A673 (cell line): ENCODE measurements around the gene PHACTR3. TPM values are rescaled to one million over a fixed set of nuclear protein-coding genes. Genes with fewer than 3 reads are reported as not detected.

Experiments used
- BruUV-seq: library from RNA; stranded (reverse); fragments of 400-500 nt; replicated peaks from 2 replicates; lab custom pipeline; 2021; lab: Mats Ljungman, UMichigan
- CTCF ChIA-PET: fragments of 300-600 bp; sonication (Branson Sonifier 250); formaldehyde crosslinking; loops from one replicate; lab custom pipeline; 2022; ENCODE audit warnings: antibody characterized with exemption; lab: Charles Lee
- POLR2A ChIA-PET: fragments of 300-600 bp; sonication (Branson Sonifier 250); formaldehyde crosslinking; loops from one replicate; lab custom pipeline; 2022; ENCODE audit warnings: antibody characterized with exemption; ENCODE audit not compliant: low non-redundant PET; lab: Charles Lee
- DNase-seq: peaks from one replicate; pipeline ENCODE4 v3.0.0-alpha.2; 2015; ENCODE audit warnings: low spot score
- H3K27ac ChIP-seq: fragments of 200-600 bp; sonication (generic); 2 replicates; pipeline ENCODE4 v1.5.1; 2016; ENCODE audit warnings: mixed run types, low read depth, mild to moderate bottlenecking, mixed read lengths, antibody characterized with exemption, low read length; ENCODE audit not compliant: poor library complexity, severe bottlenecking
- H3K27me3 ChIP-seq: fragments of 200-600 bp; sonication (generic); replicated peaks from 2 replicates; pipeline ENCODE4 v1.6.1; 2017; ENCODE audit warnings: mixed run types, low read depth, mild to moderate bottlenecking, mixed read lengths, antibody characterized with exemption, low read length; ENCODE audit not compliant: insufficient read depth, poor library complexity
- H3K36me3 ChIP-seq: fragments of 200-600 bp; sonication (generic); 2 replicates; pipeline ENCODE4 v1.6.1; 2016; ENCODE audit warnings: mixed run types, mild to moderate bottlenecking, mixed read lengths, antibody characterized with exemption, low read length; ENCODE audit not compliant: insufficient read depth, poor library complexity, severe bottlenecking
- H3K4me1 ChIP-seq: fragments of 200-600 bp; sonication (generic); 2 replicates; pipeline ENCODE4 v1.6.1; 2017; ENCODE audit warnings: mixed run types, mild to moderate bottlenecking, mixed read lengths, antibody characterized with exemption, low read length; ENCODE audit not compliant: insufficient read depth, poor library complexity, severe bottlenecking
- H3K4me3 ChIP-seq: fragments of 200-600 bp; sonication (generic); 2 replicates; pipeline ENCODE4 v1.5.1; 2016; ENCODE audit warnings: low read depth, mixed run types, mild to moderate bottlenecking, mixed read lengths, low read length; ENCODE audit not compliant: poor library complexity, severe bottlenecking
- H3K9me3 ChIP-seq: fragments of 200-600 bp; sonication (generic); 2 replicates; pipeline ENCODE4 v1.6.1; 2016; ENCODE audit warnings: mixed run types, low read depth, mild to moderate bottlenecking, mixed read lengths, antibody characterized with exemption, low read length; ENCODE audit not compliant: poor library complexity, severe bottlenecking
- CTCF ChIP-seq: fragments of 300-800, 200-600 bp; sonication (generic); conservative IDR thresholded peaks from 2 replicates; pipeline ENCODE4 v1.5.1; 2017; ENCODE audit warnings: low read depth, mild to moderate bottlenecking, antibody characterized with exemption, low read length, moderate library complexity, mixed read lengths
- EZH2 ChIP-seq: fragments of 200-600 bp; sonication (generic); IDR thresholded peaks from 2 replicates; pipeline ENCODE4 v1.6.1; 2017; ENCODE audit warnings: borderline replicate concordance, low read depth, mild to moderate bottlenecking, mixed read lengths, antibody characterized with exemption, low read length; ENCODE audit not compliant: poor library complexity, severe bottlenecking
- intact Hi-C: fragments of 100-400 bp; cut with micrococcal nuclease; formaldehyde crosslinking; loops from one replicate; pipeline ENCODE4 v1.10.0; 2022; ENCODE audit not compliant: unreplicated experiment
- total RNA-seq: library from RNA; stranded (reverse); gene quantifications from 2 replicates; pipeline ENCODE4 v1.2.3, GENCODE V29; 2021

PHACTR3 gene
- total RNA-seq, 1 experiment from 2014 or later, result 0.17 TPM

DNA sequence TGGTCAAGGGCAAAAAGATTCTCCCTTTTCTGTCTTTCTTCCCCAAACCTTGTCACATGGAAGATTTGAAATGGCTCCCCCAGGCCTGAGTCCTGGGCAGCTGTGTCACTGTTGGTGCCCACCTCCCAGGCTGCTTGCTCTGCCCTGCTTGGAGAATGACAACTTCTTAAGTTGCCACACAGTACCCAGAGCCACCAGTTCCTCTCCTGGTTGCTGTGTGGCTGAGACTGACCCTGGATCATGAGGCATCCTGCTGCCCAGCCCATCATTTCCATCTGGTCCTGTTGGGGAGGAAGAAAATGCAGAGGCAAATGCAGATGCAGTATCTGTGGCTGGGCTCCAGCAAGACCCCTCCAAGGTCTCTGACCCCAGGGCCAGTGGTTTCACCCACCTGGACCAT lies 113.7 kb downstream of the PHACTR3 start:
- Histone ChIP-seq H3K4me3 (no peak overlapping the region), H3K4me1 (no peaks in the 10 kb centered on the region), H3K9me3 (no peaks in the 10 kb centered on the region), H3K36me3 (no peaks in the 10 kb centered on the region), H3K27ac (no peak overlapping the region), H3K27me3 (peaks cover 4% of the 10 kb centered on the region)
- BruUV-seq, result no TSS peak
- no peak for TF ChIP-seq EZH2
- TF ChIP-seq CTCF, result no peak
- no peak for DNase-seq
- ChIA-PET CTCF (no interaction called here), POLR2A (no interaction called here)
- intact Hi-C loops, result no loop called here

DNA sequence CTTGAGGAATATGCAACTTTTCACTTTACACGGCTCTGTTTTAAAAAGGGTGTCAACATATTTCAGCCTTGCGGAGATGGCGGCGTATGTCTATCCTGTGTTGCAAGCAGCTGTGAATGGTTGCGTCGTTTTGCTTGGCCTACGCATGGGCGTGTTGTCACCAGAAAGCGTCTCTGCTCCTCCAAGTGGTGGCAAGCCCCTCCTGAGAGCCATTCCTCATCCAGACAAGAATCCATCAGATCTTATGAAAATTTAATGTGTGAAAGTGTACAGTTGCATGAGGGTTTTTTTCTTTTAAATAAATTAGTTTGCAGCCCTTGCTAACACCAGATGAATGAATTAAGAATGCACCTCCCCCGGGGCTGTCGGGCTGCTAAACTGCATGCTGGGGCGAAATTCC lies 114.4 kb downstream of the PHACTR3 start:
- intact Hi-C loops, result no loop called here
- H3K36me3 ChIP-seq, result no peaks in the 10 kb centered on the region
- no peaks in the 10 kb centered on the region for H3K4me1 ChIP-seq
- POLR2A ChIA-PET, result no interaction called here
- CTCF ChIA-PET, result no interaction called here
- peaks cover 4% of the 10 kb centered on the region for H3K27me3 ChIP-seq
- H3K27ac ChIP-seq, result no peak overlapping the region
- H3K9me3 ChIP-seq, result no peaks in the 10 kb centered on the region
- BruUV-seq, result no TSS peak
- no peak for TF ChIP-seq CTCF
- TF ChIP-seq EZH2, result no peak
- DNase-seq, result no peak
- no peak overlapping the region for H3K4me3 ChIP-seq

DNA sequence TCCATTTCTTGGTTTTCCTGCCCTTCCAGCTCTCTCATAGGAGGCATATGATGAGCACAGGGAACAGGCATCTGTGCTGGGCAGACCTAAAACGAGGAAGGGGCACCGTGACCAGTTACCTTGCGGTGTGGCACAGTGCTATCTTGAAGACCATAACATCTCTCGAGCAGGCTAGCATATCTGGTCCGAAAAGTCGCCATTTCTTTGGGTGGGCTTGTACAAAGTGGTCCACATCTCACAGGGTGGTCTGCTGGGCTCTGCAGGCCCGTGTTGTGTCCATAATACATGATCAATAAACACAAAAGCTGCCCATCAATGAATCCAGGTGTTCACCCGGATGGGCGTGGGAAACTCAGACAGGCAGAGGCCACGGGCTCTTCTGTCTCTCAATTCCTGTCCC lies 115.7 kb downstream of the PHACTR3 start:
- peaks cover under 1% of the 10 kb centered on the region for H3K27me3 ChIP-seq
- no TSS peak for BruUV-seq
- POLR2A ChIA-PET, result no interaction called here
- CTCF ChIA-PET, result no interaction called here
- intact Hi-C loops, result no loop called here
- H3K9me3 ChIP-seq, result no peaks in the 10 kb centered on the region
- no peak for TF ChIP-seq EZH2
- TF ChIP-seq CTCF, result no peak
- no peak overlapping the region for H3K4me3 ChIP-seq
- H3K36me3 ChIP-seq, result no peaks in the 10 kb centered on the region
- no peaks in the 10 kb centered on the region for H3K4me1 ChIP-seq
- H3K27ac ChIP-seq, result no peak overlapping the region
- DNase-seq, result no peak
